Chondrocyte (in vitro differentiated cells): Measurements from ENCODE around the gene CCDC18. TPM values are rescaled to one million over a fixed set of nuclear protein-coding genes. Genes with fewer than 3 reads are reported as not detected.

Experiments
- DNase-seq: peaks from one replicate; pipeline ENCODE4 v3.0.0; 2021; ENCODE audit warnings: mixed read lengths, low spot score
- H3K27ac Mint-ChIP-seq: one replicate; pipeline ENCODE4 v1.8.0; 2021; ENCODE audit warnings: mild to moderate bottlenecking, moderate library complexity, mixed read lengths; ENCODE audit not compliant: unreplicated experiment
- H3K27me3 Mint-ChIP-seq: 2 replicates; pipeline ENCODE4 v1.8.0; 2021; ENCODE audit warnings: low read depth, mixed read lengths
- H3K36me3 Mint-ChIP-seq: 2 replicates; pipeline ENCODE4 v1.8.0; 2021; ENCODE audit warnings: low read depth, mixed read lengths
- H3K4me1 Mint-ChIP-seq: 2 replicates; pipeline ENCODE4 v1.8.0; 2021; ENCODE audit warnings: low read depth, mild to moderate bottlenecking, mixed read lengths
- H3K4me3 Mint-ChIP-seq: one replicate; pipeline ENCODE4 v1.8.0; 2021; ENCODE audit warnings: mild to moderate bottlenecking, moderate library complexity, mixed read lengths; ENCODE audit not compliant: unreplicated experiment
- H3K9me3 Mint-ChIP-seq: 2 replicates; pipeline ENCODE4 v1.8.0; 2021; ENCODE audit warnings: low read depth, mixed read lengths
- total RNA-seq: library from RNA; stranded (reverse); gene quantifications from 3 replicates; pipeline ENCODE4 v1.2.1, GENCODE V29; 2021
- TF ChIP-seq, protein P1 (sequence below): fragments of 200-600 bp; sonication (generic); IDR thresholded peaks from 2 replicates; pipeline ENCODE4 v1.5.0; 2021; ENCODE audit warnings: antibody characterized with exemption, mild to moderate bottlenecking, moderate library complexity

The CCDC18 gene
- total RNA-seq, 1 donor from 2014 or later, result 3.6 TPM

DNA sequence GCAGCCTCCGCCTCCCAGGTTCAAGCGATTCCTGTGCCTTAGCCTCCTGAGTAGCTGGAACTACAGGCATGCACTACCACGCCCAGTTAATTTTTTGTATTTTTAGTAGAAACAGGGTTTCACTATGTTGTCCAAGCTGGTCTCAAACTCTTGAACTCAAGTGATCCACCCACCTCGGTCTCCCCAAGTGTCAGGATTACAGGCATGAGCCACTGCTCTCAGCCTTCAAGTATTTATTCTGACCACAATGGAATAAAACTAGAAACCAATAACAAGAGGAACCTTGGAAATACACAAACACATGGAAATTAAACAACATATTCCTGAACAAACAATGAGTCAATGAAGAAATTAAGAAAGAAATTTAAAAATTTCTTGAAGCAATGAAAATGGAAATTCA lies 132.5 kb downstream of the CCDC18 start:
- no peaks in the 10 kb centered on the region for H3K9me3 Mint-ChIP-seq
- H3K36me3 Mint-ChIP-seq, result no peaks in the 10 kb centered on the region
- H3K27ac Mint-ChIP-seq, result no peak overlapping the region
- H3K4me3 Mint-ChIP-seq, result no peak overlapping the region
- no peaks in the 10 kb centered on the region for H3K27me3 Mint-ChIP-seq
- TF ChIP-seq, protein P1, sequence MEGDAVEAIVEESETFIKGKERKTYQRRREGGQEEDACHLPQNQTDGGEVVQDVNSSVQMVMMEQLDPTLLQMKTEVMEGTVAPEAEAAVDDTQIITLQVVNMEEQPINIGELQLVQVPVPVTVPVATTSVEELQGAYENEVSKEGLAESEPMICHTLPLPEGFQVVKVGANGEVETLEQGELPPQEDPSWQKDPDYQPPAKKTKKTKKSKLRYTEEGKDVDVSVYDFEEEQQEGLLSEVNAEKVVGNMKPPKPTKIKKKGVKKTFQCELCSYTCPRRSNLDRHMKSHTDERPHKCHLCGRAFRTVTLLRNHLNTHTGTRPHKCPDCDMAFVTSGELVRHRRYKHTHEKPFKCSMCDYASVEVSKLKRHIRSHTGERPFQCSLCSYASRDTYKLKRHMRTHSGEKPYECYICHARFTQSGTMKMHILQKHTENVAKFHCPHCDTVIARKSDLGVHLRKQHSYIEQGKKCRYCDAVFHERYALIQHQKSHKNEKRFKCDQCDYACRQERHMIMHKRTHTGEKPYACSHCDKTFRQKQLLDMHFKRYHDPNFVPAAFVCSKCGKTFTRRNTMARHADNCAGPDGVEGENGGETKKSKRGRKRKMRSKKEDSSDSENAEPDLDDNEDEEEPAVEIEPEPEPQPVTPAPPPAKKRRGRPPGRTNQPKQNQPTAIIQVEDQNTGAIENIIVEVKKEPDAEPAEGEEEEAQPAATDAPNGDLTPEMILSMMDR, result no peak
- H3K4me1 Mint-ChIP-seq, result peaks cover 20% of the 10 kb centered on the region
- no peak for DNase-seq

DNA sequence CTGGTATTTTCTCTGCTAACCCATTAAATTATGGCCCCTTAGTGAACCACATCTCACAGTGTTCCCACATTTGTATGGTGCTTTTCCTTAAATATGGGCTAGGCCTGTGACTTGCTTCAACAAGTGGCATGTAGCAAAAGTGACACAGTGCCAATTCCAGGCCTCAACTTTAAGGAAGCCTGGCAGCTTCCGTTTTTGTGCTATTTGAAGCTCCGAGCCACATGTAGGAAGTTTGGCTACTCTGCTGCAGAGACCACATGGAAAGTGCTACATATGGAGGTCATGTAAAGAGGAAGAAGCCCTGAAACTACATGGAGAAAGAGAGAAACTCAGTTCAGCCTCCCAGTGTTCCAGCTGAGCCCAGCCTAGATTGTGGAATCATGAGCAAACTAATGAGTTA lies 136.7 kb downstream of the CCDC18 start:
- Mint-ChIP-seq H3K27me3 (no peaks in the 10 kb centered on the region), H3K4me1 (peaks cover 20% of the 10 kb centered on the region), H3K27ac (no peak overlapping the region), H3K4me3 (no peak overlapping the region), H3K9me3 (no peaks in the 10 kb centered on the region), H3K36me3 (peaks cover 1% of the 10 kb centered on the region)
- TF ChIP-seq, protein P1, result no peak
- no peak for DNase-seq

DNA sequence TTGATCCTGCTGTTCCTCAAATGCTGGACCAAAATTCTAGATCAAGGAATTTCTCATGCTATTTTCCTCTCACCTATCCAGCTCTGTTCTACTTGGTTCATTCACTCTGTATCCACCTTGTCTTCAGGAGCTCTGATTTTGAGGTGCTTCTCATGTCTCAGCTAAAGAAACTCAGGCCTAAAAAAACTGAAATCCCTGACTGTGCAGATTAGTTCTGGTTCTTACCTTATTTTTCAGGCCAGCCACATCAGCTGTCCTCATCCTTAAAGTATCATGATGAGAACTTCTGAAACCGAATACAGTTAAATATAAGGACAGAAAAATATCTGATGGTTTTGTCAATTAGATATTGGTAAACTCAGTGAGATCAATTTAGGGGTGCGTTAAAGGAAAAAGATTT lies 137.4 kb downstream of the CCDC18 start:
- Mint-ChIP-seq H3K4me1 (peaks cover 16% of the 10 kb centered on the region), H3K36me3 (peaks cover 1% of the 10 kb centered on the region), H3K27me3 (no peaks in the 10 kb centered on the region), H3K27ac (no peak overlapping the region), H3K4me3 (no peak overlapping the region), H3K9me3 (no peaks in the 10 kb centered on the region)
- no peak for DNase-seq
- TF ChIP-seq, protein P1, result no peak

DNA sequence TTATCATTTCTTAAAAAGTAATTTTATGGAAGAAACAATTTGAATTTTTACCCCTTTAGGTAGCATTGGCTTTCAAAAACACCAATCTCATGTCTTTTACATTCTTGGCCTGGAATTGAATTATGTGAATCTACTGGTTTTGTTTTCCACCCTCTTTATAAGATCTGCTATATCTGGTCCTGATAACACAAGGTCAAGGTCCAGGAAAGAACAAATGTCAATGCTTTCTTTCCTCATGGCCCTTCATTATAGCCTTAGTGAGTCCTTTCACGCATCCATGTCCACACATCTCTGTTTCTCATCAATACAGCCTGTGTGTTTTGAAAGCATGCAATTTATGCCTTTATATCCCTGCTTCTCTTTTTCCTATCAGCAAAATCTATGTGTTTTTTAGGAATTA lies 141.2 kb downstream of the CCDC18 start:
- Mint-ChIP-seq H3K27ac (no peak overlapping the region), H3K4me3 (no peak overlapping the region), H3K27me3 (no peaks in the 10 kb centered on the region), H3K36me3 (peaks cover 1% of the 10 kb centered on the region), H3K4me1 (peaks cover 15% of the 10 kb centered on the region), H3K9me3 (no peaks in the 10 kb centered on the region)
- TF ChIP-seq, protein P1, result no peak
- no peak for DNase-seq

DNA sequence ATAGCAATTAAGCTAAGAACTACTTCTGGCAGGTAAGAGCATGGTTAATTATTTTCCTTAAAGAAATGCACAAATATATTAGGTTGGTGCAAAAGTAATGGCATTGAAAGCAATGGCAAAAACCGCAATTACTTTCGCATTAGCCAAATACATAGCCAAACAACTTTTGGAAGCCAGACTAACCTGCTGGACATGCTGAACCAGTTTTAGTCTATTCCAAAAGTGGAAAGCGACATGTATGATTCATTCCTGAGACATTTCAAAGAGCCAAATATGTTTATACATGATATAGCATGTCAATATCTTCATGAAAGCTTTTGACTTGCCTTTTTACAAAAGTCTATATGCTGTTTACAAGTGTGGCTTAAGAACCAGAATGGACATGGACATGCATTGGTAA lies 141.8 kb downstream of the CCDC18 start:
- Mint-ChIP-seq H3K36me3 (peaks cover 1% of the 10 kb centered on the region), H3K27me3 (no peaks in the 10 kb centered on the region), H3K9me3 (no peaks in the 10 kb centered on the region), H3K4me3 (no peak overlapping the region), H3K27ac (no peak overlapping the region), H3K4me1 (peaks cover 15% of the 10 kb centered on the region)
- no peak for DNase-seq
- TF ChIP-seq, protein P1, result no peak
